Measurements from ENCODE around the gene KLHL8. TPM values are rescaled to one million over a fixed set of nuclear protein-coding genes. Genes with fewer than 3 reads are reported as not detected.
"Not testable (repeated sequence)": the region's sequence is repeated elsewhere in the genome, so short reads cannot be mapped to it uniquely, and the experiment has no call there.

The KLHL8 gene
- total RNA-seq, 1 donor from 2014 or later = 16.6 TPM

DNA sequence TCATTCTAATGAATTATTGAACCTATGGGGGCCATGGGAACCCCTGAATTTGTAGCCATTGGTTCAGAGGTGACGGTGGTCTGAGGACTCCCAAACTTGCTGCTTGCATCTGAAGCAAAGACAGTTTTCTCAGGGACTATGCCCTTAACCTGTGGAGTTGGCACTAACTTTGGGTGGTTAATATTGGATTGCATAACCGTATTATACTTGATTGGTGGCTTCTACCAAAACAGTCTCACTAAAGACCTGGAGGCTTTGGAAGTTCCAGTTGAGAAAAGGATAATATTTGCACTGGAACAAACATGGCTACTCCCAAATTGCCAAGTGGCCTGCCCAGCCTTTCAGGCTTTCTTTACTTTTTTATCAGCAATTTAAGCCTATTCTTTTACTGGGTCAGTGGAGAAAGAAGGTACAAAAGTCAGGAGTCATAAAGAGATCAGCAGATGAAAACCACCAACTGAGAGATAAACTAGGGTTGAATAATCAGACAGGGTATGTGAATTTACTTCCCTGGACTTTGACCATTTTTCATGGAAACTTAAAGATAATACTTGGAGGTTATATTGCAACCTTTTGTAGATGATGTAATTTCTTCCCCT lies 7.9 kb upstream of the KLHL8 start:
- Mint-ChIP-seq H3K27ac (no peak overlapping the region), H3K9me3 (no peaks in the 10 kb centered on the region), H3K4me1 (ENCODE audit: unreplicated experiment) (peaks cover 9% of the 10 kb centered on the region), H3K27me3 (peaks cover 3% of the 10 kb centered on the region), H3K36me3 (no peaks in the 10 kb centered on the region), H3K4me3 (no peak overlapping the region)
- no peak for DNase-seq (ENCODE audit: extremely low spot score, unreplicated experiment)
- TF ChIP-seq, protein P1, sequence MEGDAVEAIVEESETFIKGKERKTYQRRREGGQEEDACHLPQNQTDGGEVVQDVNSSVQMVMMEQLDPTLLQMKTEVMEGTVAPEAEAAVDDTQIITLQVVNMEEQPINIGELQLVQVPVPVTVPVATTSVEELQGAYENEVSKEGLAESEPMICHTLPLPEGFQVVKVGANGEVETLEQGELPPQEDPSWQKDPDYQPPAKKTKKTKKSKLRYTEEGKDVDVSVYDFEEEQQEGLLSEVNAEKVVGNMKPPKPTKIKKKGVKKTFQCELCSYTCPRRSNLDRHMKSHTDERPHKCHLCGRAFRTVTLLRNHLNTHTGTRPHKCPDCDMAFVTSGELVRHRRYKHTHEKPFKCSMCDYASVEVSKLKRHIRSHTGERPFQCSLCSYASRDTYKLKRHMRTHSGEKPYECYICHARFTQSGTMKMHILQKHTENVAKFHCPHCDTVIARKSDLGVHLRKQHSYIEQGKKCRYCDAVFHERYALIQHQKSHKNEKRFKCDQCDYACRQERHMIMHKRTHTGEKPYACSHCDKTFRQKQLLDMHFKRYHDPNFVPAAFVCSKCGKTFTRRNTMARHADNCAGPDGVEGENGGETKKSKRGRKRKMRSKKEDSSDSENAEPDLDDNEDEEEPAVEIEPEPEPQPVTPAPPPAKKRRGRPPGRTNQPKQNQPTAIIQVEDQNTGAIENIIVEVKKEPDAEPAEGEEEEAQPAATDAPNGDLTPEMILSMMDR (conservative IDR thresholded peaks at IDR 0.05) = no peak

DNA sequence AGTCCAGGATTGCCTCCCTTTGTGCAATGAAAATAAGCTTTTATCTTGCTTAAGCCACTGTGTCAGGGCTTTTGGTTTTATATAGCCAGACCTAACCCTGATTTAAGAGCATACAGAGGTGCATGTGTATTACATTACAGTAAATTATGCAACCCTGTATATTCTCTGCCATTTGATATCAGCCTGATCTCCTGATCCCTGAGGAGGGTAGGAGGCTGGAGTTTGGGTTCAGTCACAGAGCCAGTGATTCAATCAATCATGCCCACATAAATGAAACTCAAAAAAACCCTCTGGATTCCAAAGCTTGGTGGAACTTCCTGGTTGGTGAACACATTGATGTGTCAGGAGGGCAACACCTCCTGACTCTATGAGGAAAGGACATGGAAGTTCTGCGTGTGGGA lies 7.3 kb upstream of the KLHL8 start:
- Mint-ChIP-seq H3K27me3 (peaks cover 3% of the 10 kb centered on the region), H3K4me1 (ENCODE audit: unreplicated experiment) (peaks cover 9% of the 10 kb centered on the region), H3K36me3 (no peaks in the 10 kb centered on the region), H3K27ac (no peak overlapping the region), H3K4me3 (no peak overlapping the region), H3K9me3 (no peaks in the 10 kb centered on the region)
- TF ChIP-seq, protein P1 (conservative IDR thresholded peaks at IDR 0.05) = no peak
- no peak for DNase-seq (ENCODE audit: extremely low spot score, unreplicated experiment)

DNA sequence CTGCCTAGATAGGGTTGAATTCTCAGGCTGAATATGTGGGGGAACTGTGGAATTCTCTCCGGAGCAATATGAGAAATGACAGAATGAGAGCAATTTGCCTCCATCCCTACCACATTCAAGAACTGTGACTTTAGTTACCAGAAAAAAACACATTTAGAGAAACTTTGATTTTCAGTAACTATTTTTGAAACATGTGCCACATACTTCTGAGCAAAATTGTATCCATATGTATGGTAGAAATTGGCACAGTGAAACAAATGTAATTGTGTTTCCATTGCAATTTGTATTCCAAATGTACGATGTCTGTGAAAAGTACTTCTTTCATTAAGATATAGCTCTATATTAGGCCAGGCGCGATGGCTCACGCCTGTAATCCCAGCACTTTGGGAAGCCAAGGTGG lies 5.5 kb upstream of the KLHL8 start:
- Mint-ChIP-seq H3K36me3 (no peaks in the 10 kb centered on the region), H3K27ac (no peak overlapping the region), H3K9me3 (no peaks in the 10 kb centered on the region), H3K4me3 (no peak overlapping the region), H3K27me3 (peaks cover 3% of the 10 kb centered on the region), H3K4me1 (ENCODE audit: unreplicated experiment) (peaks cover 9% of the 10 kb centered on the region)
- TF ChIP-seq, protein P1 (conservative IDR thresholded peaks at IDR 0.05) = no peak
- DNase-seq (ENCODE audit: extremely low spot score, unreplicated experiment) = no peak

DNA sequence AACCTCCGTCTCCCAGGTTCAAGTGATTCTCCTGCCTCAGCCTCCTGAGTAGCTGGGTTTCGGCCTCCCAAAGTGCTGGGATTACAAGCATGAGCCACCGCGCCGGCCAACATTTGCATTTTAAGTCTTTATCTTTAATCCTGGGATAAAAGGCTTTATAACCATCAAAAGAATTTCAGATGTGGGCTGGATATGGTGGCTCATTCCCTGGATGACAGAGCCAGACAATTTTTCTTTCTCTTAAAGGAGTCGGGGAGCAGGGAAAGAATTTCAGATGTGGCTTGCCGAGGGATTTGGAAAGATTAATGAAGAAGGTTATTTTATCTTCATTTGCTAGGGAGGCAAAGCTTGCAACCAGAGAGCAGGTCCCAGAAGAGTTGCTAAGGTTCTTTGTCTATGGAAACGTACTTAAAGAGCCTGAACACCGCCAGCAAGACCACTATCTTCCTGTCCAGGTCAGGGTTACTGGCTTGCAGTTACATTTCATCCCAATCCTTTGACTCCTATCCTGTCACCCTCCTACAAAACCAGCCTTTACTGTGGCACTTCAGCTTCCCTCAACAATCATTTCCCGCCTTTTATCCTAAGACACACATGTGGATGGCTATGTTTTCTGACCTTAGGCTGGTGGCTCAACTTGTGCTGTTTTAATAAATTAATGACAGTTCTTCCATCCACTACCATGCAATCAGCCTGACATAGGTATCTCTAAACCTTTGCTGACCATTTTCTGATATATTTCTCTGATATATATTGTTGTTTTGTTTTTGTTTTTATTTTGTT lies 3.9 kb upstream of the KLHL8 start:
- Mint-ChIP-seq H3K27me3 (no peaks in the 10 kb centered on the region), H3K27ac (no peak overlapping the region), H3K36me3 (no peaks in the 10 kb centered on the region), H3K9me3 (no peaks in the 10 kb centered on the region), H3K4me3 (no peak overlapping the region), H3K4me1 (ENCODE audit: unreplicated experiment) (peaks cover 9% of the 10 kb centered on the region)
- TF ChIP-seq, protein P1 (conservative IDR thresholded peaks at IDR 0.05) = no peak
- DNase-seq (ENCODE audit: extremely low spot score, unreplicated experiment) = no peak

DNA sequence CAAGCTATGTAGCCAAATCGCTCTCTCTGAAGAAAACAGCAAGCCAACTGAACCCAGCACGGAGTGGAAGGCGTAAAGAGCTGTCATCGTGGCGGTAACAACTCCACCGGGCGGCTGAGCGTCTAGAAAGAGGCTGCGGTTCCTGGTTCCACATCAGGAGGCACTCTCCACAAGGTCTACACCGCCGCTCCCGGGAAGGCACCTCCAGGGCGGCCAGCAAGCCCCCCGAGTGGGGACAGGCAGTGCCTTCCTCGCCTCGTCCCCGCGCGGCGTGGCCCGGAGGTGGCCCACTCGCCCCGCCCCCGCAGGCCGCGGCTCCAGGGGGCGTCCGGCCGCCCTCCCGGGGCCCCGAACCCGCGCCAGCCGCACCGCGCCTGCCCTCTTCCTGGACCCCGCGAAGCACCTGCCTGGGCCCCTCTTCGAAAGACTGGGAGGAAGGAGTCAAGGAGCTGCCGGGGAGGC lies 755 bp downstream of the KLHL8 start:
- H3K4me1 Mint-ChIP-seq (ENCODE audit: unreplicated experiment) = peaks cover 4% of the 10 kb centered on the region
- H3K27me3 Mint-ChIP-seq = no peaks in the 10 kb centered on the region
- peak overlapping the region; percentile 95 for H3K4me3 Mint-ChIP-seq
- TF ChIP-seq, protein P1 (conservative IDR thresholded peaks at IDR 0.05) = peak; percentile 66
- no peaks in the 10 kb centered on the region for H3K36me3 Mint-ChIP-seq
- peak; percentile 77 for DNase-seq (ENCODE audit: extremely low spot score, unreplicated experiment)
- no peaks in the 10 kb centered on the region for H3K9me3 Mint-ChIP-seq
- H3K27ac Mint-ChIP-seq = peak overlapping the region; percentile 82

DNA sequence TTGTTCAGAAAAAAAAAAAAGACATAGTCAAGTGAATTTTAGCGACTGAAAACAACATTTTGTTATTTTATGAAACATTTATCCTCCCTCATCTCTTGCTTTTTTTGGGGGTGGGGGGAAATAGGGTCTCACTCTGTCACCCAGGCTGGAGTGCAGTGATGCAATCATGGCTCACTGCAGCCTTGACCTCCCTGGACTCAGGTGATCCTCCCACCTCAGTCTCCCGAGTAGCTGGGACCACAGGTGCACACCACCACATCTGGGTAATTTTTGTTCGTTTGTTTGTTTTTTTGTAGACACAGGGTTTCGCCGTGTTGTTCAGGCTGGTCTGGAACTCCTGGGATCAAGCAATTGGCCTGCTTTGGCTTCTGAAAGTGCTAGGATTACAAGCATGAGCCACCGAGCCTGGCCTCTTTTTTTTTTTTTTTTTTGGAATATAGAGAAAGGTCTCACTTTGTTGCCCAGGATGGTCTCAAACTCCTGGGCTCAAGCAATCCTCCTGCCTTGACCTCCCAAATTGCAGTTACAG lies 3.1 kb downstream of the KLHL8 start:
- H3K36me3 Mint-ChIP-seq; DNase-seq (ENCODE audit: extremely low spot score, unreplicated experiment); H3K27ac Mint-ChIP-seq; H3K4me3 Mint-ChIP-seq; H3K27me3 Mint-ChIP-seq; H3K4me1 Mint-ChIP-seq (ENCODE audit: unreplicated experiment); H3K9me3 Mint-ChIP-seq: not testable (repeated sequence)
